GM10248 (cell line): Measurements from ENCODE around the gene STRA8.

Source experiments
- CTCF ChIA-PET: fragments of 300-600 bp; sonication (Branson Sonifier 250); formaldehyde crosslinking; extraction: SDS; loops from one replicate; lab custom pipeline; 2021; ENCODE audit warnings: antibody characterized with exemption; lab: Yijun Ruan, JAX
- POLR2A ChIA-PET: fragments of 350-650 bp; sonication (Branson Sonifier 250); formaldehyde crosslinking; extraction: SDS; loops from one replicate; lab custom pipeline; 2020; ENCODE audit warnings: antibody characterized with exemption; lab: Yijun Ruan, JAX
- DNase-seq: peaks from one replicate; pipeline ENCODE4 v3.0.0; 2012; ENCODE audit errors: extremely low spot score
- CTCF ChIP-seq: IDR thresholded peaks from 2 replicates; pipeline ENCODE4 v1.5.1; 2012; ENCODE audit warnings: mild to moderate bottlenecking, low read depth; ENCODE audit errors: extremely low read depth, missing control alignments, control extremely low read depth

Gene STRA8

GRCh38 chr7:135270577-135271254 is 37.1 kb downstream of the STRA8 start:
- no peak for DNase-seq
- CTCF ChIA-PET = interaction anchor here (1.1 kb wide), 1 partner anchor 10 kb away, joined by 6 read pairs; no protein-coding TSS in a partner anchor

GRCh38 chr7:135271255-135271615 is 37.6 kb downstream of the STRA8 start:
- ChIA-PET POLR2A (no interaction called here), CTCF (interaction anchor here (1.1 kb wide), 1 partner anchor 10 kb away, joined by 6 read pairs; no protein-coding TSS in a partner anchor)
- DNase-seq = no peak
- TF ChIP-seq CTCF = no peak

More at GRCh38 chr7:135270577-135271254, 37.1 kb downstream of the STRA8 start:
- TF ChIP-seq CTCF = no peak
- POLR2A ChIA-PET = no interaction called here

- no peak for TF ChIP-seq CTCF
- POLR2A ChIA-PET = no interaction called here
- no peak for DNase-seq
- CTCF ChIA-PET = interaction anchor here (1.0 kb wide), 1 partner anchor 9 kb away, joined by 3 read pairs; no protein-coding TSS in a partner anchor
Observed at GRCh38 chr7:135272303-135272702, 38.7 kb downstream of the STRA8 start.

GRCh38 chr7:135273581-135273980 is 39.9 kb downstream of the STRA8 start:
- POLR2A ChIA-PET = no interaction called here
- DNase-seq = no peak
- CTCF ChIA-PET = interaction anchor here (0.8 to 4.1 kb wide), 41 partner anchors 8 to 519 kb away, joined by 3 to 42 read pairs (median 5); partner anchors contain the start of genes NUP205 and STRA8
- no peak for TF ChIP-seq CTCF

GRCh38 chr7:135274495-135275268 is 41.0 kb downstream of the STRA8 start:
- DNase-seq = peak; percentile 73
- CTCF ChIA-PET = interaction anchor here (0.6 to 4.1 kb wide), 87 partner anchors 8 to 1875 kb away, joined by 3 to 42 read pairs (median 4); partner anchors contain the start of genes CNOT4, NUP205, STMP1 and STRA8
- peak; percentile 88 for TF ChIP-seq CTCF
- POLR2A ChIA-PET = interaction anchor here (0.7 kb wide), 1 partner anchor 236 kb away, joined by 4 read pairs; no protein-coding TSS in a partner anchor

- POLR2A ChIA-PET = no interaction called here
- no peak for DNase-seq
- TF ChIP-seq CTCF = no peak
- CTCF ChIA-PET = interaction anchor here (0.7 to 4.1 kb wide), 21 partner anchors 11 to 673 kb away, joined by 3 to 42 read pairs (median 8); partner anchors contain the start of gene CNOT4
Observed at GRCh38 chr7:135275971-135276580, 42.4 kb downstream of the STRA8 start.
